ENCODE measurements around the gene CHRNA5. TPM values are rescaled to one million over a fixed set of nuclear protein-coding genes. Genes with fewer than 3 reads are reported as not detected.

Gene CHRNA5
- total RNA-seq (ENCODE audit: low replicate concordance), result 0.12 and 0.53 TPM in 2 replicates

DNA sequence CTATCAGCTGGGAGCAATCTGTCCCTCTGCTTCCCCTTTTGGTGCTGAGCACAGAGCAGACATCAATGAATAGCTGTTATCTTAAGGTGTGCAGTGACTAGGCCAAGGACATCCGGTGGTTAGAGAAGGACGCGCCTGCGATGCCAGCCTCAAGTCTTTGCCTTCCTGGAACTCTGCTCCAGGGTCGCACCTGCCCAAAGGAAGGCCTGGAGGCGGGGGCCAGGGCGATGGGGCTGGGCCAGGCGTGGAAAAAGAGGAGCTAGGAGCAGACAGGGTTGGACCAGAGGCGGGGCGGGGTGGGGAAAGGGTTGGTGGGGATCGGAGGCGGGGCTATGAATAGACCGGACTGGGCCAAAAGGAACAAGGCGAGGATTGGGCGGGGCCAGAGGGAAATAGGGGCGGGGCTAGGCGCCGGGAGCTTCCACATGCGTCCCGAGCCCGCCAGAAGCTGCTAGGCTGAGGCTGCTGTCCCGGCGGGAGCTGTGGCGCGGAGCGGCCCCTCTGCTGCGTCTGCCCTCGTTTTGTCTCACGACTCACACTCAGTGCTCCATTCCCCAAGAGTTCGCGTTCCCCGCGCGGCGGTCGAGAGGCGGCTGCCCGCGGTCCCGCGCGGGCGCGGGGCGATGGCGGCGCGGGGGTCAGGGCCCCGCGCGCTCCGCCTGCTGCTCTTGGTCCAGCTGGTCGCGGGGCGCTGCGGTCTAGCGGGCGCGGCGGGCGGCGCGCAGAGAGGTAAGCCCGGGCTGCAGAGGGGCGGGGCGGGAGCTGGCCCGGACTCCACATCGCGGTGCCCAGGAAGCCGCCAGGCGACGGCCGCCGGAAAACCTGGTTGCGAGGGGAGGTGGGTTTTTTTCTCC is at the start of gene CHRNA5:
TSS of gene CHRNA5 (plus strand) at position 424 of the 854 bp plus-strand sequence. CDS start at position 624, 200 bp downstream.

DNA sequence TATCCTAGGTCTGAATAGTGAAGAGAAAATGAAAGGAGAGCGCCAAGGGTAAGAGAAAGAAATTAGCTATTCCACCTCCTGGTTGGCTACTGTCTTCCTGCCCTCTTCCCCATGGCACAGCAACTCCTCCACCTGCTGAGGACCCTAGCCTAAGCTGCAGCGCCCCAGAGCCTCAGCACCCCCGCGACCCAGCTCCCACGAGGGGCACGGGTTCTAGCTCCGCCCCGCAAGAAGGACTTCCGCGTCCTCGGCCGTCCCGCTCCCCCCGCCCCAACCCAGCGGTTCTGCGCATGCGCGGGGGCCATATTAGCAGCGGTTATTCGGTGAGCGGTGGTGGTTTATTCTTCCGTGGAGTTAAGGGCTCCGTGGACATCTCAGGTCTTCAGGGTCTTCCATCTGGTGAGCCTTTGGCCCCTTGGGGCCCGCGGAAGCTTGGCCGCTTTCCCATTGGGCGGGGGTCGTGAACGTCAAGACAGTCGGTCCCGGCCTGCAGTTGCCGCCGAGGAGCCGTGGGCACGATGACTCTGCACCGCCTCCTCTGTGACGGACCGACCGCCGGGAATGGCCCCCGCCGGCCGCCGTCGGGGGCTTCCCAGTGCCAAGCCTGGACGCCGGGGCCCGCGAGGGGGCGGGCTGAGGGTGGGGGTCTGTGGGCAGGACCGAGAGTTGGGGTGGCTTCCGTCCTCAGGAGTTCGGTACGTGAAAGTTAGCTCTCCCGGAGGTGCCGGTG is 25.0 kb upstream of the CHRNA5 start, which contains the start of gene PSMA4:
TSS of gene PSMA4 (plus strand) at position 304 of the 730 bp plus-strand sequence. CDS start 1,484 bp downstream, outside the sequence.

GRCh38 chr15:78620527-78621421 is 55.5 kb downstream of the CHRNA5 start, which contains the start of gene CHRNA3:
CHRNA3 (minus strand) TSS chr15:78620996; CDS start chr15:78620794, 202 bp downstream.

GRCh38 chr15:78641102-78641748 is 75.9 kb downstream of the CHRNA5 start, which contains the start of gene CHRNB4:
CHRNB4 (minus strand) TSS chr15:78641210; CDS start chr15:78641133, 77 bp downstream.

Other genes starting within 250 kb of the CHRNA5 start
- gene CRABP1, start 225.2 kb upstream of the CHRNA5 start, total RNA-seq (ENCODE audit: low replicate concordance), result not detected in 2 replicates
- gene IREB2, start 127.3 kb upstream of the CHRNA5 start, total RNA-seq (ENCODE audit: low replicate concordance), result 13.3 and 15.9 TPM in 2 replicates
- gene HYKK, start 57.9 kb upstream of the CHRNA5 start, total RNA-seq (ENCODE audit: low replicate concordance), result 0.70 and 2.9 TPM in 2 replicates
- gene PSMA4, start 25.1 kb upstream of the CHRNA5 start, total RNA-seq (ENCODE audit: low replicate concordance), result 61.3 and 157 TPM in 2 replicates
- gene CHRNA3, start 55.5 kb downstream of the CHRNA5 start, total RNA-seq (ENCODE audit: low replicate concordance), result not detected in 2 replicates
- not detected in 2 replicates for gene CHRNB4, start 75.7 kb downstream of the CHRNA5 start, total RNA-seq (ENCODE audit: low replicate concordance)
- gene ADAMTS7, start 245.9 kb downstream of the CHRNA5 start, total RNA-seq (ENCODE audit: low replicate concordance), result 2.9 and 8.9 TPM in 2 replicates

All from smooth muscle cell of the coronary artery (primary cell).